Measurements from ENCODE around the gene SPTSSA.

DNA sequence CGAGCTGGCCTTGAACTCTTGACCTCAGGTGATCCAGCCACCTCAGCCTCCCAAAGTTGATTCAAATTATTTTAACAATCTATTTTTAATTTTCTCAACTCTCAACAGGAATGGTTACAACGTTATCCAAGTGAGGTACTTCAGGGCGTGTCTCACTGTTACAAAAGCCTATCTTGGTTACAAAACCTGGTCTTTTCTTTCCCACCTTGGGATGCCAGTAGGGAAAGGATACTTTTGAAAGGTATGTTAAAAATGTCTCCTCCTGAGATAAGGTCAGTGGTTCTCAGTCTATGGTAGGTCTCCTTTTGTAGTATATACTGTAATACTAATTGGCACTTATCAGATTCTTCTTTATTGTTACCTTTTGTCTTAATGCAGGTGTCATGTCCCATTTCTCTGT lies 4.9 kb downstream of the SPTSSA start:
- TF ChIP-seq, protein P1, sequence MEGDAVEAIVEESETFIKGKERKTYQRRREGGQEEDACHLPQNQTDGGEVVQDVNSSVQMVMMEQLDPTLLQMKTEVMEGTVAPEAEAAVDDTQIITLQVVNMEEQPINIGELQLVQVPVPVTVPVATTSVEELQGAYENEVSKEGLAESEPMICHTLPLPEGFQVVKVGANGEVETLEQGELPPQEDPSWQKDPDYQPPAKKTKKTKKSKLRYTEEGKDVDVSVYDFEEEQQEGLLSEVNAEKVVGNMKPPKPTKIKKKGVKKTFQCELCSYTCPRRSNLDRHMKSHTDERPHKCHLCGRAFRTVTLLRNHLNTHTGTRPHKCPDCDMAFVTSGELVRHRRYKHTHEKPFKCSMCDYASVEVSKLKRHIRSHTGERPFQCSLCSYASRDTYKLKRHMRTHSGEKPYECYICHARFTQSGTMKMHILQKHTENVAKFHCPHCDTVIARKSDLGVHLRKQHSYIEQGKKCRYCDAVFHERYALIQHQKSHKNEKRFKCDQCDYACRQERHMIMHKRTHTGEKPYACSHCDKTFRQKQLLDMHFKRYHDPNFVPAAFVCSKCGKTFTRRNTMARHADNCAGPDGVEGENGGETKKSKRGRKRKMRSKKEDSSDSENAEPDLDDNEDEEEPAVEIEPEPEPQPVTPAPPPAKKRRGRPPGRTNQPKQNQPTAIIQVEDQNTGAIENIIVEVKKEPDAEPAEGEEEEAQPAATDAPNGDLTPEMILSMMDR (IDR thresholded peaks at IDR 0.05) = no peak
- no peak for TF ChIP-seq POLR2A (IDR thresholded peaks at IDR 0.05)
